Thyroid gland (tissue), 4 donors: ENCODE results near the gene CDK10.

Experiments
- POLR2A ChIP-seq, 2 donors: fragments of 450-650 bp; IDR thresholded peaks; one replicate each; pipeline ENCODE4 v1.6.1; 2017; ENCODE audit warnings: antibody characterized with exemption in 2 of 2, mild to moderate bottlenecking in 2 of 2, moderate library complexity in 1 of 2
- TF ChIP-seq, protein P1 (sequence below), 6 experiments: fragments of 200-600 bp in 3 of 6; fragments of 450-650 bp in 3 of 6; sonication (generic) in 3 of 6; IDR thresholded peaks; one replicate each; pipeline ENCODE4 v1.5.1; 2016 to 2019; ENCODE audit warnings: antibody characterized with exemption in 6 of 6, mild to moderate bottlenecking in 2 of 6, inconsistent platforms in 1 of 6, moderate library complexity in 1 of 6

DNA sequence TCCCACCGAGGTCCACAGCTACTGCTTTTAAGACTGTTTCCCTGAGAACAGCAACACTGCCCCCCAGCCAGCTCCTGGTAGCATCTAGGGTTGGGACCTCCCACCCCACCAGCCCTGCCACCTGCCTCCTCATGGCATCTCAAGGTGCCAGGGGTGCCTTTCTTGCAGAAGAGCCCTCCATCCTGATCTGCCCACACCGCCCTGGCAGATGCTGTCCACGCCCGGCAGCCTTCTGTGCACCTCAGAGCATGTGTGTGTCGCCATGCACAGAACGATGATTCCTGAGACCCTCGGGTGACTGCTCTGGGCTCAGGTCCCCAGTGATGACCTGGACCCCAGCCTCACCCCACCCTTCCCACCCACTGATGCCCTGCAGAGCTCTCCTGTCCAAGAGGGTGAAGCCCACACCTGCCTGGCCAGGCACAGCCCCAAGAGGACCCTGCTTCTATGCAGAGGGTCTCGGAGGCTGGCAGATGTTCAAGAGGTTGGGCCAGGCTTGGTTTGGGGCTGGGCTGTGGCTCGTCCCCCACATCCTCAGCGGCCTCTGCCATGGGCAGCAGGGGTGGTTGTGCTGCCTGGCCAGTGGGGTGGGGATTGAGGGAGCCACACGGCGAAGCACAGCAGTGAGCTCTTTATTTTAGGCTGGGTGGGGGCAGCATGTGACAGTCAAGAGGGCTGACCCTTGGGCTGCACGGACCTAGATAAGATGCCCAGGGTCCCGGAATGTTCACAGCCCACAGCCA, 20.2 kb downstream of the CDK10 start:
- TF ChIP-seq, protein P1, sequence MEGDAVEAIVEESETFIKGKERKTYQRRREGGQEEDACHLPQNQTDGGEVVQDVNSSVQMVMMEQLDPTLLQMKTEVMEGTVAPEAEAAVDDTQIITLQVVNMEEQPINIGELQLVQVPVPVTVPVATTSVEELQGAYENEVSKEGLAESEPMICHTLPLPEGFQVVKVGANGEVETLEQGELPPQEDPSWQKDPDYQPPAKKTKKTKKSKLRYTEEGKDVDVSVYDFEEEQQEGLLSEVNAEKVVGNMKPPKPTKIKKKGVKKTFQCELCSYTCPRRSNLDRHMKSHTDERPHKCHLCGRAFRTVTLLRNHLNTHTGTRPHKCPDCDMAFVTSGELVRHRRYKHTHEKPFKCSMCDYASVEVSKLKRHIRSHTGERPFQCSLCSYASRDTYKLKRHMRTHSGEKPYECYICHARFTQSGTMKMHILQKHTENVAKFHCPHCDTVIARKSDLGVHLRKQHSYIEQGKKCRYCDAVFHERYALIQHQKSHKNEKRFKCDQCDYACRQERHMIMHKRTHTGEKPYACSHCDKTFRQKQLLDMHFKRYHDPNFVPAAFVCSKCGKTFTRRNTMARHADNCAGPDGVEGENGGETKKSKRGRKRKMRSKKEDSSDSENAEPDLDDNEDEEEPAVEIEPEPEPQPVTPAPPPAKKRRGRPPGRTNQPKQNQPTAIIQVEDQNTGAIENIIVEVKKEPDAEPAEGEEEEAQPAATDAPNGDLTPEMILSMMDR (IDR thresholded peaks at IDR 0.05), result no peak
- no peak for TF ChIP-seq POLR2A (IDR thresholded peaks at IDR 0.05)
